ENCODE results near the gene SPEN.

SPEN gene

GRCh38 chr1:15934211-15935055 is 86.9 kb downstream of the SPEN start:
- H3K36me3 ChIP-seq (ENCODE audit: control insufficient read depth, low read depth, low read length): peaks cover 84% of the 10 kb centered on the region
- H3K27me3 ChIP-seq (ENCODE audit: control insufficient read depth, insufficient read depth, low read length): no peaks in the 10 kb centered on the region
- no peak overlapping the region for H3K4me3 ChIP-seq (ENCODE audit: low read length)
- no peaks in the 10 kb centered on the region for H3K9me3 ChIP-seq (ENCODE audit: control insufficient read depth, low read depth, low read length)
- H3K9ac ChIP-seq (ENCODE audit: low read length): no peak overlapping the region
- no peak overlapping the region for H3K27ac ChIP-seq (ENCODE audit: low read length)
- no peaks in the 10 kb centered on the region for H3K4me1 ChIP-seq (ENCODE audit: control insufficient read depth, low read depth, low read length)

- Histone ChIP-seq H3K27ac (ENCODE audit: low read length) (no peak overlapping the region), H3K9ac (ENCODE audit: low read length) (no peak overlapping the region), H3K27me3 (ENCODE audit: control insufficient read depth, insufficient read depth, low read length) (no peaks in the 10 kb centered on the region), H3K36me3 (ENCODE audit: control insufficient read depth, low read depth, low read length) (peaks cover 80% of the 10 kb centered on the region), H3K4me1 (ENCODE audit: control insufficient read depth, low read depth, low read length) (no peaks in the 10 kb centered on the region), H3K9me3 (ENCODE audit: control insufficient read depth, low read depth, low read length) (no peaks in the 10 kb centered on the region), H3K4me3 (ENCODE audit: low read length) (no peak overlapping the region)
Observed at GRCh38 chr1:15935056-15935950, 87.8 kb downstream of the SPEN start.

- no peaks in the 10 kb centered on the region for H3K27me3 ChIP-seq (ENCODE audit: control insufficient read depth, insufficient read depth, low read length)
- H3K4me1 ChIP-seq (ENCODE audit: control insufficient read depth, low read depth, low read length): no peaks in the 10 kb centered on the region
- peaks cover 77% of the 10 kb centered on the region for H3K36me3 ChIP-seq (ENCODE audit: control insufficient read depth, low read depth, low read length)
- H3K4me3 ChIP-seq (ENCODE audit: low read length): no peak overlapping the region
- H3K9ac ChIP-seq (ENCODE audit: low read length): no peak overlapping the region
- H3K27ac ChIP-seq (ENCODE audit: low read length): no peak overlapping the region
- no peaks in the 10 kb centered on the region for H3K9me3 ChIP-seq (ENCODE audit: control insufficient read depth, low read depth, low read length)
Observed at GRCh38 chr1:15936025-15936424, 88.5 kb downstream of the SPEN start.

- Histone ChIP-seq H3K27me3 (ENCODE audit: control insufficient read depth, insufficient read depth, low read length) (no peaks in the 10 kb centered on the region), H3K4me1 (ENCODE audit: control insufficient read depth, low read depth, low read length) (no peaks in the 10 kb centered on the region), H3K9ac (ENCODE audit: low read length) (no peak overlapping the region), H3K4me3 (ENCODE audit: low read length) (no peak overlapping the region), H3K27ac (ENCODE audit: low read length) (no peak overlapping the region), H3K36me3 (ENCODE audit: control insufficient read depth, low read depth, low read length) (peaks cover 67% of the 10 kb centered on the region), H3K9me3 (ENCODE audit: control insufficient read depth, low read depth, low read length) (no peaks in the 10 kb centered on the region)
Observed at GRCh38 chr1:15937146-15937545, 89.6 kb downstream of the SPEN start.

- Histone ChIP-seq H3K27me3 (ENCODE audit: control insufficient read depth, insufficient read depth, low read length) (no peaks in the 10 kb centered on the region), H3K9ac (ENCODE audit: low read length) (no peak overlapping the region), H3K27ac (ENCODE audit: low read length) (no peak overlapping the region), H3K4me1 (ENCODE audit: control insufficient read depth, low read depth, low read length) (no peaks in the 10 kb centered on the region), H3K36me3 (ENCODE audit: control insufficient read depth, low read depth, low read length) (peaks cover 67% of the 10 kb centered on the region), H3K4me3 (ENCODE audit: low read length) (no peak overlapping the region), H3K9me3 (ENCODE audit: control insufficient read depth, low read depth, low read length) (no peaks in the 10 kb centered on the region)
Observed at GRCh38 chr1:15937706-15938168, 90.2 kb downstream of the SPEN start.

- H3K27ac ChIP-seq (ENCODE audit: low read length): no peak overlapping the region
- peaks cover 67% of the 10 kb centered on the region for H3K36me3 ChIP-seq (ENCODE audit: control insufficient read depth, low read depth, low read length)
- H3K4me3 ChIP-seq (ENCODE audit: low read length): no peak overlapping the region
- no peaks in the 10 kb centered on the region for H3K4me1 ChIP-seq (ENCODE audit: control insufficient read depth, low read depth, low read length)
- H3K27me3 ChIP-seq (ENCODE audit: control insufficient read depth, insufficient read depth, low read length): no peaks in the 10 kb centered on the region
- H3K9ac ChIP-seq (ENCODE audit: low read length): no peak overlapping the region
- H3K9me3 ChIP-seq (ENCODE audit: control insufficient read depth, low read depth, low read length): no peaks in the 10 kb centered on the region
Observed at GRCh38 chr1:15938628-15939161, 91.2 kb downstream of the SPEN start.

- Histone ChIP-seq H3K4me3 (ENCODE audit: low read length) (no peak overlapping the region), H3K4me1 (ENCODE audit: control insufficient read depth, low read depth, low read length) (no peaks in the 10 kb centered on the region), H3K9me3 (ENCODE audit: control insufficient read depth, low read depth, low read length) (no peaks in the 10 kb centered on the region), H3K27ac (ENCODE audit: low read length) (no peak overlapping the region), H3K36me3 (ENCODE audit: control insufficient read depth, low read depth, low read length) (peaks cover 63% of the 10 kb centered on the region), H3K27me3 (ENCODE audit: control insufficient read depth, insufficient read depth, low read length) (no peaks in the 10 kb centered on the region), H3K9ac (ENCODE audit: low read length) (no peak overlapping the region)
Observed at GRCh38 chr1:15939181-15940109, 91.9 kb downstream of the SPEN start.

- H3K9me3 ChIP-seq (ENCODE audit: control insufficient read depth, low read depth, low read length): no peaks in the 10 kb centered on the region
- no peak overlapping the region for H3K27ac ChIP-seq (ENCODE audit: low read length)
- no peak overlapping the region for H3K9ac ChIP-seq (ENCODE audit: low read length)
- no peaks in the 10 kb centered on the region for H3K27me3 ChIP-seq (ENCODE audit: control insufficient read depth, insufficient read depth, low read length)
- H3K4me3 ChIP-seq (ENCODE audit: low read length): no peak overlapping the region
- no peaks in the 10 kb centered on the region for H3K4me1 ChIP-seq (ENCODE audit: control insufficient read depth, low read depth, low read length)
- peaks cover 54% of the 10 kb centered on the region for H3K36me3 ChIP-seq (ENCODE audit: control insufficient read depth, low read depth, low read length)
Observed at GRCh38 chr1:15940110-15941043, 92.9 kb downstream of the SPEN start.

- Histone ChIP-seq H3K27ac (ENCODE audit: low read length) (no peak overlapping the region), H3K4me3 (ENCODE audit: low read length) (no peak overlapping the region), H3K27me3 (ENCODE audit: control insufficient read depth, insufficient read depth, low read length) (no peaks in the 10 kb centered on the region), H3K36me3 (ENCODE audit: control insufficient read depth, low read depth, low read length) (peaks cover 56% of the 10 kb centered on the region), H3K4me1 (ENCODE audit: control insufficient read depth, low read depth, low read length) (no peaks in the 10 kb centered on the region), H3K9me3 (ENCODE audit: control insufficient read depth, low read depth, low read length) (no peaks in the 10 kb centered on the region), H3K9ac (ENCODE audit: low read length) (no peak overlapping the region)
Observed at GRCh38 chr1:15941044-15941840, 93.7 kb downstream of the SPEN start.
